ENCODE results near the gene DAPK1. TPM values are rescaled to one million over a fixed set of nuclear protein-coding genes. Genes with fewer than 3 reads are reported as not detected.

The DAPK1 gene
- total RNA-seq, 1 donor from 2014 or later = 196 TPM

DNA sequence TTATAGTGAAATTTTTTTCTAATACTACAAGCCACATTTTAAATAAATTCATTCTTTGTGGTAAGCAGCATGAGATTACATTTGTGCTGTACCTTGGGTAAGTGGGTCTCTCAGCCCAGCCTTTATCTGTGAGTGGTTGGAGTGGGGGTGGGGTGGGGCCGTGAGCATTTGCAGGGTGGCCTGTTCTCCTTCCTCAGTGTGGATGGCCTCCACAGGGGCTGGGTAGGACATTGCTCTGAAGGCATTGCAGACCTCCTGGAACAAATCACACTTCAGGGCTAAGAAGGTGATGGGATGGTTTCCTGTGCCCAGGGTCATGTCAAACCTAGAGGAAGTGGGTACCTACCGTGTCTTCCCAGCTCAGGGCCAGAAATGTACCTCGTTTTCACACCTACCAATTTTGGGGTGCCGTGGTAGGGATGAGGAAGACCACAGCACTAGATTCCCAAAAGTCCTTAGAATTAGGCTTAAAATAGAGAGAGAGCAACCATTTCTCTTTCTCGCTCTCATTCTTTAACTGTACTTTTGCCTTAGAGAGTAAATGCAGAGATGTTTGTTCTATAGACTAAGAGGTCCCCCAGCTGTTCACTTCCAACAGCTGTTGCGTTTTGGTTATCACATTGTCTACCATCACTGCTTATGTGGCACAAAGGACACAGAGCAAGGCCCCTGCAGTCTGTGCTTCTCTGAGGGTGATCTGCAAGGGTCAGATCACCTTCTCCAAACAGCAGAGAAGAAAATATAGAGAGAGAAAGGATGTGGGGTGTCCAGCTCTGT is 144.9 kb downstream of the DAPK1 start:
- peak; percentile 43 to 54 for ATAC-seq
- Histone ChIP-seq H3K4me3 (no peak overlapping the region), H3K27ac (no peak overlapping the region)

DNA sequence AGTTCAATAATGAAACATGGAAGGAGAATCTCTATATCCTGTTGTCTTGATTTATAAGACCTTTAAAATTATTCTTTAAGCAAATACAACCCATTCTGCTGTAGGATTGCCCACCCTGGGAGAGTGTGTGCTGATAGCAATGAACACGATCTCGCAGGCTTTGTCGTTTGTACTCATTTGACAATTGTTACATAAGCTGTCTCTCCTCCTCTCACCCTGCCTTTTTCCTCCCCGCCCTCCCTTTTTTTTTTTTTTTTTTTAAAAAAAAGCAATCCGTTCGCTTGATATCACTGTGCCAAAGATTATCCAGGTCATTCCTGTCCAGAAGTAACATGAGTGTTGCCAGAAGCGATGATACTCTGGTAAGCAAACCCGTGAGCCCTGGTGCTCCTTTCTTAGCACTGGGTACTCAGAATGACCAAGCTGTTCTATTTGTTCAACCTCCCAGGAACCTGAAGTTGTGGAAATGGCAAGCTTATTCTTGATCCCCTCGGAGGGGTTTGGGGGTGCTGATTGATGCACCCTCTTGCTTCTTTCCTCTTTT is 145.5 kb downstream of the DAPK1 start:
- DNase-seq (no peak), ATAC-seq (peak; percentile 41 to 50)
- H3K27ac ChIP-seq = no peak overlapping the region
- TF ChIP-seq, protein P1, sequence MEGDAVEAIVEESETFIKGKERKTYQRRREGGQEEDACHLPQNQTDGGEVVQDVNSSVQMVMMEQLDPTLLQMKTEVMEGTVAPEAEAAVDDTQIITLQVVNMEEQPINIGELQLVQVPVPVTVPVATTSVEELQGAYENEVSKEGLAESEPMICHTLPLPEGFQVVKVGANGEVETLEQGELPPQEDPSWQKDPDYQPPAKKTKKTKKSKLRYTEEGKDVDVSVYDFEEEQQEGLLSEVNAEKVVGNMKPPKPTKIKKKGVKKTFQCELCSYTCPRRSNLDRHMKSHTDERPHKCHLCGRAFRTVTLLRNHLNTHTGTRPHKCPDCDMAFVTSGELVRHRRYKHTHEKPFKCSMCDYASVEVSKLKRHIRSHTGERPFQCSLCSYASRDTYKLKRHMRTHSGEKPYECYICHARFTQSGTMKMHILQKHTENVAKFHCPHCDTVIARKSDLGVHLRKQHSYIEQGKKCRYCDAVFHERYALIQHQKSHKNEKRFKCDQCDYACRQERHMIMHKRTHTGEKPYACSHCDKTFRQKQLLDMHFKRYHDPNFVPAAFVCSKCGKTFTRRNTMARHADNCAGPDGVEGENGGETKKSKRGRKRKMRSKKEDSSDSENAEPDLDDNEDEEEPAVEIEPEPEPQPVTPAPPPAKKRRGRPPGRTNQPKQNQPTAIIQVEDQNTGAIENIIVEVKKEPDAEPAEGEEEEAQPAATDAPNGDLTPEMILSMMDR (IDR thresholded peaks at IDR 0.05) = no peak
- intact Hi-C loops (cut with DNase I) = no loop called here
- H3K4me1 ChIP-seq = peaks cover 54% of the 10 kb centered on the region
- no peaks in the 10 kb centered on the region for H3K9me3 ChIP-seq
- peaks cover 79% of the 10 kb centered on the region for H3K36me3 ChIP-seq
- no peaks in the 10 kb centered on the region for H3K27me3 ChIP-seq (ENCODE audit: low read depth)
- no peak overlapping the region for H3K4me3 ChIP-seq

More for the DNA sequence above, 144.9 kb downstream of the DAPK1 start:
- H3K36me3 ChIP-seq = peaks cover 79% of the 10 kb centered on the region
- peaks cover 54% of the 10 kb centered on the region for H3K4me1 ChIP-seq
- H3K27me3 ChIP-seq (ENCODE audit: low read depth) = no peaks in the 10 kb centered on the region
- intact Hi-C loops (cut with DNase I) = no loop called here
- H3K9me3 ChIP-seq = no peaks in the 10 kb centered on the region
- no peak for DNase-seq
- TF ChIP-seq, protein P1 (IDR thresholded peaks at IDR 0.05) = no peak

DNA sequence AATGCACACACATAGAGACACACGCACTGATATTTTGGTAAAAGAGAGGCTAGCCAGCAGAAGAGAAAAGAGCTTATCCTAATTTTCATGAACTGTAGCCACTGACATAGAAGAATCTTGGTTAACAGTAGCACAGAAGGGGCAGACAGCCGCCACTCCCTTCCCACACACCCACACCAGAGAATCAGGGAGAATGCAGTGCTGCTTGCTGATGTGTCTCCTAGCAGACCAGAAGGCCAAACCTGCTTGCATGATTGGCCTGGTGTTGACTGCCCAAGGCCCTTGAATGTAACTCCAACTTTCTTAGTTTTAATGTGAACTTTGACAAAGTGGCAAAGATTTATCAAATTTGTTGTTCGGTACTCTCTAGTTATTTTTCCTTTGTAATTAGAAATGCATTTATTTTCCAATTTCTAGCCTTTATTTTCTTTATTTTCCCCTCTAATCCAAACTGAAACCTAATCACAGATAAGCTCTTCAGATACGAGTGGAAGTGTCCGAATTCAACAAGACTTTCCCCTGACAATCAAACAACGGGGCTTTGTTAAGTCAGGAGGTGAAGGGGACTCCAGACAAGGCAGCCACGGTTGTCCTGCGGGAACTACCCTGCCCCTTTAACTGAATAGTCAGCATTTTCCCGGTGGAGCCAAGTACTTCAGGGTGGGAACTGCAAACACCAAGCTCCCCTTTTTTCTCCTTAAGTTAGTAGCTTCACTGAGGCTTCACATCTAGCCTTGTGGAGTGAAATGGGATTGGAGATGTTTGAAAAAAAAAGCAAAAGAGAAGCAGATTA is 146.3 kb downstream of the DAPK1 start:
- Histone ChIP-seq H3K27me3 (ENCODE audit: low read depth) (no peaks in the 10 kb centered on the region), H3K36me3 (peaks cover 81% of the 10 kb centered on the region), H3K4me3 (no peak overlapping the region), H3K4me1 (peaks cover 47% of the 10 kb centered on the region), H3K9me3 (no peaks in the 10 kb centered on the region), H3K27ac (no peak overlapping the region)
- intact Hi-C loops (cut with DNase I) = no loop called here
- DNase-seq (no peak), ATAC-seq (no peak)
- TF ChIP-seq, protein P1 (IDR thresholded peaks at IDR 0.05) = no peak

DNA sequence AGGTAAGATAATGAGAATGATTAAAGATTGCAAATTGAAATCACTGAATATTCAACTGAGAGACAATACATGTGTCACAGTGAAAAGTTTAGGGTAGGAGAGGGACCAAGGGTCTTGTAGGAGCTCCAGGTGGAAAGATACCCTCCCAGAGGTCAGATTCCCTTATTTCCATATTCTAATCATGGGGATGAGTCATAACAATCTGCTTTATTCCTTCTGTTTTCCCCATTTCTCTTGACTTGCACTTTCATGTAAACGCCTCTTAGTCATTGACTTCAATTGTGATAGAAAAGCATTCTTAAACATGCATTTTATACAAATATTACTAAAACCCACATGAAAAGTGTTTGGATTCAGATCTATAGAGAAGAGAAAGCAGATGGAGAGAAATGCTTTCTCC is 147.0 kb downstream of the DAPK1 start:
- Histone ChIP-seq H3K9me3 (no peaks in the 10 kb centered on the region), H3K4me3 (no peak overlapping the region), H3K27ac (no peak overlapping the region), H3K4me1 (peaks cover 40% of the 10 kb centered on the region), H3K27me3 (ENCODE audit: low read depth) (no peaks in the 10 kb centered on the region), H3K36me3 (peaks cover 87% of the 10 kb centered on the region)
- ATAC-seq (no peak), DNase-seq (no peak)
- TF ChIP-seq, protein P1 (IDR thresholded peaks at IDR 0.05) = no peak
- intact Hi-C loops (cut with DNase I) = no loop called here

DNA sequence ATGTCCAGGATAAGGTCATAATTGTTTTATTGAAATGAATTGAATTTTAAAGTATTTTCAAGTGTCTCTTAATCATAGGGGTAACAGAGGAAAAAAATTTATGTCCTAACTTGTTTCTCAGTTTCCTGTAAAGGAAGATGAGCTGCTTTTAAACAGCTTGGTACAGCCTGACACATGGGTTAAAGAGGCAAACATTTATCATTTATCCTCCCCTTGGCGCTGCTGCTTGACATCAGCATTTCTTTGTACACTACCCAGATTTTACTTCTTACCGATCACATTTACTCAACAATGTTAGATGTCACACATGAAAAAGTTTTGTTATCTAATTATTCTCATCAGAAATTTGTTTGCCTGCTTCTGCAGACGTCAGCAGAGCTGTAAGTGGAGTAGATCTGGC is 148.9 kb downstream of the DAPK1 start:
- Histone ChIP-seq H3K27me3 (ENCODE audit: low read depth) (no peaks in the 10 kb centered on the region), H3K4me1 (peaks cover 21% of the 10 kb centered on the region), H3K4me3 (no peak overlapping the region), H3K27ac (no peak overlapping the region), H3K9me3 (no peaks in the 10 kb centered on the region), H3K36me3 (peaks cover 88% of the 10 kb centered on the region)
- DNase-seq (no peak), ATAC-seq (no peak)
- intact Hi-C loops (cut with DNase I) = no loop called here
- TF ChIP-seq, protein P1 (IDR thresholded peaks at IDR 0.05) = no peak
